GM21515 (cell line): ENCODE measurements around the gene UBE4A.

Source experiments
- ATAC-seq: cut with Tn5 transposase; IDR thresholded peaks from one replicate; pipeline ENCODE4 v1.9.1; 2021; ENCODE audit not compliant: unreplicated experiment

Gene UBE4A

GRCh38 chr11:118435893-118436624, 76.7 kb downstream of the UBE4A start, which contains the start of gene KMT2A:
KMT2A (plus strand) TSS chr11:118436492; CDS start chr11:118436513, 21 bp downstream.
- peak; percentile 57 for ATAC-seq

GRCh38 chr11:118436639-118437207, 77.3 kb downstream of the UBE4A start:
- peak; percentile 18 for ATAC-seq

GRCh38 chr11:118437208-118438125, 78.1 kb downstream of the UBE4A start:
- no peak for ATAC-seq

GRCh38 chr11:118438314-118438931, 79.0 kb downstream of the UBE4A start:
- ATAC-seq, result no peak

GRCh38 chr11:118439646-118440045, 80.2 kb downstream of the UBE4A start:
- no peak for ATAC-seq

- ATAC-seq, result no peak
Observed at GRCh38 chr11:118441770-118442275, 82.4 kb downstream of the UBE4A start.

GRCh38 chr11:118442301-118442700, 82.9 kb downstream of the UBE4A start:
- ATAC-seq, result no peak

- ATAC-seq, result no peak
Observed at GRCh38 chr11:118442908-118443589, 83.6 kb downstream of the UBE4A start.

GRCh38 chr11:118443590-118444218, 84.3 kb downstream of the UBE4A start:
- ATAC-seq, result no peak

- ATAC-seq, result no peak
Observed at GRCh38 chr11:118447423-118447822, 88.0 kb downstream of the UBE4A start.

GRCh38 chr11:118448294-118448693, 88.9 kb downstream of the UBE4A start:
- peak; percentile 66 for ATAC-seq
